ENCODE measurements around the gene KISS1R. TPM values are rescaled to one million over a fixed set of nuclear protein-coding genes. Genes with fewer than 3 reads are reported as not detected.

KISS1R gene
- total RNA-seq, 1 donor from 2014 or later, result 1.7 TPM

DNA sequence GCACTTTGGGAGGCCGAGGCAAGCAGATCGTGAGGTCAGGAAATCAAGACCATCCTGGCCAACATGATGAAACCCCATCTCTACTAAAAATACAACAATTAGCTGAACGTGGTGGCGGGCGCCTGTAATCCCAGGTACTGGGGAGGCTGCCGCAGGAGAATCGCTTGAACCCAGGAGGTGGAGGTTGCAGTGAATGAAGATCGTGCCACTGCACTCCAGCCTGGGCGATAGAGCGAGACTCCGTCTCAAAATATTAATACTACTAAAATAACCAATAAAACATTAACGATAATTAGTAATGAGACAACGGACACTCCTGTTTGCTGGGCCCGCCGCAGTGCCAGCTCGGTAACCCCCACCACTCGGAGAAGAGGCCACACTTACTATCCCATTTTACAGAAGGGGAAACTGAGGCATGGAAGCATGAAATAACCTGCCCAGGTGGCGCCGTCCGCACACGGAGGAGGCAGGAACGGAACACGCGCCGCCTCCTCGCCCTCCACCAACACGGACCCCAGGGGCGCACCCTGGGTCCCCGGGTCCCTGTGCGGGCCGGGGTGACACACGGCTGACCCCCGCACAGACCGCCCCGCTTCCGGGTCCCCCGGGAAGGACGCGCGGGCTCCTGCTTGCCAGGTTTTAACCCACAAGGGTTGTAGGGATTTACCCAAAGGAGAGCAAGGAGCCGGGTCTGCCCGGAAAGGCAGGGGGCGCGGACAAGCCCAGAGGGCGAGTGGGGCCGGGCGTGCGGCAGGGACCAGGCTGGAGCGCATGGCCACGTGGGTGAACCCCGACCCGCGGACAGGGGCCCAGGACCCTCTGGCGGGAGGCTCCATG lies 5.7 kb upstream of the KISS1R start:
- no peak for TF ChIP-seq CTCF (IDR thresholded peaks at IDR 0.05)
- Mint-ChIP-seq H3K27ac (ENCODE audit: unreplicated experiment) (peak overlapping the region; percentile 41), H3K9me3 (ENCODE audit: unreplicated experiment) (no peaks in the 10 kb centered on the region), H3K4me1 (ENCODE audit: unreplicated experiment) (peaks cover 10% of the 10 kb centered on the region), H3K4me3 (ENCODE audit: unreplicated experiment) (peak overlapping the region; percentile 60), H3K36me3 (ENCODE audit: unreplicated experiment) (no peaks in the 10 kb centered on the region), H3K27me3 (ENCODE audit: unreplicated experiment) (no peaks in the 10 kb centered on the region)
- DNase-seq (ENCODE audit: extremely low spot score, unreplicated experiment), result no peak

DNA sequence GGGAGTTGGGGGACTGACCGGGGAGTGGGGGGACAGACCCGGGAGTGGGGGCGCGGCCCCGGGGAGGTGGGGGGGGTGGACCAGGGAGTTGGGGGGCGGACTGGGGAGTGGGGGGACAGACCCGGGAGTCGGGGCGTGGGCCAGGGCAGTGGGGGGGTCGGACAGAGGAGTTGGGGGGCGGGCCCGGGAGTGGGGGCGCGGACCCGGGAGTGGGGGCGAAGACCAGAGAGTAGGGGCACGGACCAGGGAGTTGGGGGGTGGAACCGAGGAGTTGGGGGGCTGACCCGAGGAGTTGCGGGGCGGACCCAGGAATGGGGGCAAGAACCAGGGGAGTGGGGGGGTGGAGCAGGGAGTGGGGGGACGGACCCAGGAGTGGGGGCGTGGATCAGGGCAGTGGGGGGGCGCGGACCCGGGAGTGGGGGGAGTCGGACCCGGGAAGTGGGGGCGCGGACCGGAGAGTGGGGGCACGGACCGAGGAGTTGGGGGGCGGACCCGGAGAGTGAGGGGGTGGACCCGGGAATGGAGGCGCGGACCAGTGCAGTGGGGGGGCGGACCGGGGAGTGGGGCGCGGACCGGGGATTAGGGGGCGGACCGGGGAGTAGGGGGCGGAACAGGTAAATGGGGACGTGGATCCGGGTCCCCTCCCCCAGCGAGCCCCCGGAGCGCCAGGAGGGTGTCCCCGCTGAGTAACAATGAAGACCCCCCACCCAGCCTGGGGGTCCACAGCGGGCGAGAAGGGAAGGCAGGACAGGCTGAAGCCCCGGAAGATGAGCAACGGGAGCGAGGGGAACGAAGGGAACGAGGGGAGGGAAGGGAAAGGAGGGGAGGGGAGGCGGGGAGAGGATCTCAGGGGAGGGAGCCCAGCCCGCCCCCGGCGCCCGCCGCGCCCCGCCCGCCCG lies 4.7 kb upstream of the KISS1R start:
- no peaks in the 10 kb centered on the region for H3K9me3 Mint-ChIP-seq (ENCODE audit: unreplicated experiment)
- H3K27ac Mint-ChIP-seq (ENCODE audit: unreplicated experiment), result peak overlapping the region; percentile 64
- peak overlapping the region; percentile 75 for H3K4me3 Mint-ChIP-seq (ENCODE audit: unreplicated experiment)
- DNase-seq (ENCODE audit: extremely low spot score, unreplicated experiment), result no peak
- H3K36me3 Mint-ChIP-seq (ENCODE audit: unreplicated experiment), result no peaks in the 10 kb centered on the region
- peaks cover 10% of the 10 kb centered on the region for H3K4me1 Mint-ChIP-seq (ENCODE audit: unreplicated experiment)
- TF ChIP-seq CTCF (IDR thresholded peaks at IDR 0.05), result no peak
- H3K27me3 Mint-ChIP-seq (ENCODE audit: unreplicated experiment), result no peaks in the 10 kb centered on the region

DNA sequence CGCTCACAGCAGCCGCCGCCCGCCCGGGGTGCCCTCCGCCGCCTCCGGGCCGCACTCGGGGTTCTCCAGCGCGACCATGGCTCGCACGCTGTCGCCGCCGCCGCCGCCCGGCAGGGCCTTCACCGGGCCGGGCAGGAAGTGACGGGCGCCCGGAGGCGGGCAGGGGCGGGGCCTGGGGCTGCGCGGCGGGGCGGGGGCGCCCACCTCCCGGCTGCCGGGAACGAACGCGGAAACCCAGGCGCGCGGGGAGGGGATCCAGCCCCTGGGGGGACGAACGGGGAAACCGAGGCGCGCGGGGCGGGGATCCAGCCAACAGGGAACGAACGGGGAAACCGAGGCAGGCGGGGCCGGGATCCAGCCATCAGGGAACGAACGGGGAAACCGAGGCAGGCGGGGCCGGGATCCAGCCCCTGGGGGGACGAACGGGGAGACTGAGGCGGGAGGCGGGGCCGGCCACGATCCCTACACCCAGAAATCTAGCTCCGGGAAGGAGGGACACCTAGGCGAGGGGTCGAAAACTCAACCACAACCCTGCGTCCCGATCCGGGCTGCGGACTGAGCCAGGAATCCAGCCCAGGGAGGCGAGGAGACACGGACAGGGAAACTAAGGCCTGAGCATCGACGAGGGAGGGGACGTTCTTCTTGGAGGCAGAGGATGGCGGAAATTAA lies 3.9 kb upstream of the KISS1R start, which contains the start of gene R3HDM4:
Gene R3HDM4, minus strand, starts transcription at position 140 of the 669 bp plus-strand sequence. Its CDS starts 62 bp downstream, at position 78.
- peak within 1 kb of the TSS; percentile 75 for H3K4me3 Mint-ChIP-seq (ENCODE audit: unreplicated experiment)
- H3K9me3 Mint-ChIP-seq (ENCODE audit: unreplicated experiment), result no peaks in the 10 kb centered on the region
- peak; percentile 92 for DNase-seq (ENCODE audit: extremely low spot score, unreplicated experiment)

DNA sequence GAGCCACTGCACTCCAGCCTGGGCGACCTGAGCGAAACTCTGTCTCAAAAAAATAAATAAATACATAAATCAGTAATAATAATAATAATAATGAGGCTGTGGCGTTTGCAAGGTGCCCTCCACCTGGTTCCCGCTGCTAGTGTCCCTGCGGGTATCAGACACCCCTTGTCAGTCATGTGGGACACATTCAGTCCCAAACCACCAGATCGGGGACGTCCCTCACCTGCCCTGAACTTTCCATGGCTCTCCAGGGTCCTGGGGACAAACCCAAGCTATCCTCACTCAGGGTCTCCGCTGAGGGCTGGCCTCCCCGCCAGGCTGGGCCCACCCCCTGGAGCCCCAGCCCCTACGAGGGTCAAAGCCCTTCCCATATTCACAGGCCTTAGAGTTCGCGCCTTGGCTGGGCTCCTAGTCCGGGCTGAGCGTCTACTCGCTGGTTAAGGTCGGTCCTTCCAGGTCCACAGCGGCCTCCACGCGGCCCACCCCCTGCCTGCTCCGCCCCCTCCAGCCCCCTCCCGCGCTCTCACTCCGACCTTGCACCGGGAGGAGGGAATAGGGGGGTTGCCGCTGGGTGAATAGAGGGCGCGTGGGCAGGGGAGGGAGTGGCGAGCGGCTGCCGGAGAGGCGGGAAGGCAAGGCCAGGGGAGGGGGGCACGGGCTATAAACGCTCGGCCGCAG lies 349 bp upstream of the KISS1R start:
- H3K27ac Mint-ChIP-seq (ENCODE audit: unreplicated experiment), result no peak overlapping the region
- no peak for DNase-seq (ENCODE audit: extremely low spot score, unreplicated experiment)
- H3K4me1 Mint-ChIP-seq (ENCODE audit: unreplicated experiment), result peaks cover 11% of the 10 kb centered on the region
- peaks cover 10% of the 10 kb centered on the region for H3K27me3 Mint-ChIP-seq (ENCODE audit: unreplicated experiment)
- no peak overlapping the region for H3K4me3 Mint-ChIP-seq (ENCODE audit: unreplicated experiment)
- H3K9me3 Mint-ChIP-seq (ENCODE audit: unreplicated experiment), result no peaks in the 10 kb centered on the region
- TF ChIP-seq CTCF (IDR thresholded peaks at IDR 0.05), result no peak
- no peaks in the 10 kb centered on the region for H3K36me3 Mint-ChIP-seq (ENCODE audit: unreplicated experiment)

More for the DNA sequence above, 3.9 kb upstream of the KISS1R start, which contains the start of gene R3HDM4:
- Mint-ChIP-seq H3K36me3 (ENCODE audit: unreplicated experiment) (no peaks in the 10 kb centered on the region), H3K4me1 (ENCODE audit: unreplicated experiment) (peaks cover 12% of the 10 kb centered on the region), H3K27ac (ENCODE audit: unreplicated experiment) (peak within 1 kb of the TSS; percentile 79), H3K27me3 (ENCODE audit: unreplicated experiment) (peaks cover 2% of the 10 kb centered on the region)
- no peak for TF ChIP-seq CTCF (IDR thresholded peaks at IDR 0.05)

Data from osteocyte (in vitro differentiated cells).